Mesendoderm (in vitro differentiated cells): Measurements from ENCODE around the gene TTPAL.

ENCODE experiments used
- DNase-seq: peaks from one replicate; pipeline ENCODE4 v3.0.0; 2013
- H2AK5ac ChIP-seq: 2 replicates; pipeline ENCODE4 v1.6.1; 2013; ENCODE audit warnings: low read length, inconsistent platforms
- H2BK120ac ChIP-seq: 2 replicates; pipeline ENCODE4 v1.6.1; 2013; ENCODE audit warnings: low read depth, mild to moderate bottlenecking, low read length, moderate library complexity, mixed read lengths
- H2BK15ac ChIP-seq: replicated peaks from 2 replicates; pipeline ENCODE4 v1.6.1; 2013; ENCODE audit warnings: low read depth, mild to moderate bottlenecking, moderate library complexity
- H2BK5ac ChIP-seq: 2 replicates; pipeline ENCODE4 v1.6.1; 2013; ENCODE audit warnings: low read length, inconsistent platforms
- H3K18ac ChIP-seq: 2 replicates; pipeline ENCODE4 v1.6.1; 2013; ENCODE audit warnings: mild to moderate bottlenecking, low read length, mixed read lengths
- H3K23ac ChIP-seq: one replicate; pipeline ENCODE4 v1.6.1; 2013; ENCODE audit warnings: low read length
- H3K27ac ChIP-seq: 2 replicates; pipeline ENCODE4 v1.5.1; 2013; ENCODE audit warnings: low read depth, mild to moderate bottlenecking, inconsistent platforms, low read length, moderate library complexity
- H3K27me3 ChIP-seq: 2 replicates; pipeline ENCODE4 v1.6.1; 2013; ENCODE audit warnings: low read length, control low read depth, mild to moderate bottlenecking, inconsistent platforms; ENCODE audit not compliant: insufficient read depth, poor library complexity
- H3K36me3 ChIP-seq: 2 replicates; pipeline ENCODE4 v1.6.1; 2013; ENCODE audit warnings: low read length, inconsistent platforms; ENCODE audit not compliant: control insufficient read depth, insufficient read depth
- H3K4ac ChIP-seq: one replicate; pipeline ENCODE4 v1.6.1; 2013; ENCODE audit warnings: low read depth, mild to moderate bottlenecking, low read length, moderate library complexity
- H3K4me1 ChIP-seq: 2 replicates; pipeline ENCODE4 v1.6.1; 2013; ENCODE audit warnings: low read depth, low read length, inconsistent platforms; ENCODE audit not compliant: control insufficient read depth
- H3K4me2 ChIP-seq: 2 replicates; pipeline ENCODE4 v1.6.1; 2013; ENCODE audit warnings: low read length
- H3K4me3 ChIP-seq: 2 replicates; pipeline ENCODE4 v1.5.1; 2013; ENCODE audit warnings: mild to moderate bottlenecking, low read length
- H3K56ac ChIP-seq: one replicate; pipeline ENCODE4 v1.6.1; 2013; ENCODE audit warnings: low read length
- H3K79me1 ChIP-seq: 2 replicates; pipeline ENCODE4 v1.6.1; 2013; ENCODE audit warnings: low read length, inconsistent platforms
- H3K79me2 ChIP-seq: 2 replicates; pipeline ENCODE4 v1.6.1; 2013; ENCODE audit warnings: mild to moderate bottlenecking, low read length; ENCODE audit not compliant: control insufficient read depth, insufficient read depth
- H3K9ac ChIP-seq: 2 replicates; pipeline ENCODE4 v1.6.1; 2013; ENCODE audit warnings: low read length, inconsistent platforms
- H4K5ac ChIP-seq: one replicate; pipeline ENCODE4 v1.6.1; 2013; ENCODE audit warnings: low read length
- H4K8ac ChIP-seq: one replicate; pipeline ENCODE4 v1.6.1; 2013; ENCODE audit warnings: low read depth, mild to moderate bottlenecking, control low read depth, low read length, moderate library complexity
- WGBS: extraction: QIAGEN DNeasy Blood & Tissue Kit; methylation state at CpG from one replicate; pipeline ENCODE4 v1.1.7; 2013; ENCODE audit warnings: low lambda C conversion rate, missing lambda C conversion rate; ENCODE audit not compliant: insufficient coverage; ENCODE audit errors: extremely low coverage; 5-methylcytosine and 5-hydroxymethylcytosine counted together

Gene TTPAL

DNA sequence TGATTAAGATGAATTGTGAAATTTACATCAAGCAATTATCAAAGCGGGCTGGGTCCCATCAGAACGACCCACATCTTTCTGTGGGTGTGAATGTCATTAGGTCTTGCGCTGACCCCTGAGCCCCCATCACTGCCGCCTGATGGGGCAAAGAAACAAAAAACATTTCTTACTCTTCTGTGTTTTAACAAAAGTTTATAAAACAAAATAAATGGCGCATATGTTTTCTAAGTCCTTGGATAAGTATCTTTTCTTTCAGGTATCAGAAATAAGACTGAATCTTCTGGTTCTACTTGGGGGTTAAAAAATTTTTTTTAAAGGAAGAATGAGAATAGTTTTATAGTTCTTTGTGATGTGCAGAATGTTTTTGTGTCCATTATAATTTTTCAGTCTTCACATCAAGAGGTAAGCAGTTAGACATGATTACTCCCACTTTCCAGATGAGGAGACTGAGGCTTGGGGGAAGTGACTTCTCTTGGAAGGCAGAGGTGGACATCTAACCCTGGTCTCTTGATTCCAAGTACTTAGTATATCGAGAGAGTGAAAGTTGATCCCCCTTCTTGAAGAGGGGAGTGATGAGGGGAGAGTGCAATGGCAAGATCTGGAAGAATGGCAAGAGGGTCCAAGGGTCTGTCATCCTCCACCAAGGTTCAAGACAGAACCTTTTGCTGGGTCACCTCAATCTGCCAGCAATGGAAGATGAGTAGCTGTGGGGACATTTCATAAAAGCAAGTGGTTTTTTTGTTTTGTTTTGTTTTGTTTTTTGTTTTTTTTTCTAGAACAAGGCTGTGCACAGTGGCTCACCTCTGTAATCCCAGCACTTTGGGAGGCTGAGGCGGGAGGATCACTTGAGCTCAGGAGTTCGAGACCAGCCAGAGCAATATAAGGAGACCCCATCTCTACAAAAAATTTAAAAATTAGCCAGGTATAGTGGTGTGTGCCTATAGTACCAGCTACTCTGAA is 42.8 kb upstream of the TTPAL start:
- WGBS = no CpG with 5 or more reads among the region's 8 CpGs
- H3K4me3 ChIP-seq = no peak overlapping the region
- H3K79me1 ChIP-seq = no peaks in the 10 kb centered on the region
- no peak overlapping the region for H2BK15ac ChIP-seq
- no peaks in the 10 kb centered on the region for H3K79me2 ChIP-seq
- no peak overlapping the region for H2BK5ac ChIP-seq
- no peak overlapping the region for H3K9ac ChIP-seq
- no peak overlapping the region for H3K4me2 ChIP-seq
- no peak overlapping the region for H3K18ac ChIP-seq
- H4K5ac ChIP-seq = no peak overlapping the region
- no peaks in the 10 kb centered on the region for H3K27me3 ChIP-seq
- no peak overlapping the region for H2AK5ac ChIP-seq
- H4K8ac ChIP-seq = no peak overlapping the region
- no peak overlapping the region for H3K56ac ChIP-seq
- H3K27ac ChIP-seq = no peak overlapping the region
- H3K36me3 ChIP-seq = no peaks in the 10 kb centered on the region
- no peaks in the 10 kb centered on the region for H3K4me1 ChIP-seq
- no peak for DNase-seq
- H3K4ac ChIP-seq = no peak overlapping the region
- no peak overlapping the region for H3K23ac ChIP-seq
- no peak overlapping the region for H2BK120ac ChIP-seq

DNA sequence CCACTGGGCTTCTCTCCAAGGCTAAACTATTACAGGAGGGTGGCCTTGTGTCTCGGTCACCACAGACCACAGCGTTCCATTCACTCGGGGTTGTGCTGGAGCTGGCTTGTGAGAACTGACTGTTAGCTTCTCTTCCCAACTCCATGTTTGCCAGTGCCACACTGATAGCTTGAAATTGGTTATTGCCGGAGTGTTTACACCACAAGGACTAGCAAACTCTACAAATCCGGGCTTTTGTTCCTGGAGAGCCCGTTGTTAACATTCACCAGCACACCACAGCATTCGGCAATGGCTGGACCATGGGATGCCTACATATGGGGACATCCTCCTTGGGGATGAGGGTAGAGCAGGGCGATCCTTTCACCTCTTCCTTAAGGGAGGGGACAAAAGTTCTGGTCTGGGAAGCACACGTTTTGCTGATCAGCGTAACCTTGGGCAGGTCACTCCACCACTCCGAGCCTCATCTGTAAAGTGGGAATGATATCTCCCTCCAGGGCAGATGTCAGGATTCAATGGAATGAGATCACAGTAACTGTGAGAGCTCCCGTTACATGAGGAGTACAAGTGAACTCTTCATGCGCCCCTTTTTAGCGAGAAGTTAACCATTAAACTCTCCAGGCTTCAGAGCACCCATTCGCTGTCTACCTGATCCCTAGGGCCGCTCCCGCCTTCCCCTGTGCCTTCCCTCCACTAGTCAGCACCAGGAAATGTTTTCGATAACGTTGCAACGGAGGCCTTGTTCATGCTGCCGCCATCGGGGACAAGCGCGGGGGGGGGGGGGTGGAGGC is 41.7 kb upstream of the TTPAL start:
- no peak overlapping the region for H2BK5ac ChIP-seq
- no peak overlapping the region for H2AK5ac ChIP-seq
- H3K4me2 ChIP-seq = no peak overlapping the region
- no peak overlapping the region for H3K4me3 ChIP-seq
- H3K4ac ChIP-seq = no peak overlapping the region
- no peak overlapping the region for H3K23ac ChIP-seq
- no peak overlapping the region for H4K8ac ChIP-seq
- no peak for DNase-seq
- H3K36me3 ChIP-seq = no peaks in the 10 kb centered on the region
- no peak overlapping the region for H2BK15ac ChIP-seq
- H4K5ac ChIP-seq = no peak overlapping the region
- H3K18ac ChIP-seq = no peak overlapping the region
- no peaks in the 10 kb centered on the region for H3K4me1 ChIP-seq
- no CpG with 5 or more reads among the region's 24 CpGs for WGBS
- no peak overlapping the region for H3K27ac ChIP-seq
- H3K56ac ChIP-seq = no peak overlapping the region
- H3K9ac ChIP-seq = no peak overlapping the region
- H2BK120ac ChIP-seq = no peak overlapping the region
- no peaks in the 10 kb centered on the region for H3K79me2 ChIP-seq
- H3K27me3 ChIP-seq = no peaks in the 10 kb centered on the region
- no peaks in the 10 kb centered on the region for H3K79me1 ChIP-seq

DNA sequence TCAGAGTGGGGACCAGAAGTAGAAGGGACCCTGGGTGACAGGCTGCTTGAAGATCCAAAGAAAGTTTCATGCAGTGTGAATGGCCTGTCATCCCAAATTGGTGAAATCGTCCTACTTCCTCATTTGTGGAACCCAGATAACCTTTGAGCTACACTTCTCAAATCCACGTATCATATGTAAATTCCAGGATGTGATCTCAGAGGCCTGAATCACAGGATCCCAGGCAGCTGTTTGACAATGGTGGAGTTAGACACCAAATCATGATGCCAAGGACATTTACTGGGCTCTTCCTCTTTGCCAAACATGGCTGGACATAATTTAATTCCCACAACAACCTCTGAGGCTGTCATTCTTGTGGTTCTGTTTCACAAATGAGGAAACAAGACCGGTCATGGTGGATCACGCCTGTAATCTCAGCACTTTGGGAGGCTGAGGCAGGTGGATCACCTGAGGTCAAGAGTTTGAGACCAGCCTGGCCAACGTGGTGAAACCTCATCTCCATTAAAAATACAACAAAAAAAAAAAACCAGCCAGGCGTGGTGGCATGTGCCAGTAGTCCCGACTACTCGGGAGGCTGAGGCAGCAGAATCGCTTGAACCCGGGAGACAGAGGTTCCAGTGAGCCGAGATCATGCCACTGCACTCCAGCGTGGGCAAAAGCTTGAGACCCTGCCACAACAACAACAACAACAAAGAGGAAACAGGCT is 39.9 kb upstream of the TTPAL start:
- no peak overlapping the region for H2AK5ac ChIP-seq
- no peak overlapping the region for H3K4me3 ChIP-seq
- H2BK5ac ChIP-seq = no peak overlapping the region
- no peak overlapping the region for H3K9ac ChIP-seq
- no peak overlapping the region for H2BK15ac ChIP-seq
- H3K36me3 ChIP-seq = no peaks in the 10 kb centered on the region
- H3K23ac ChIP-seq = no peak overlapping the region
- H3K4me1 ChIP-seq = no peaks in the 10 kb centered on the region
- H3K18ac ChIP-seq = no peak overlapping the region
- H3K56ac ChIP-seq = no peak overlapping the region
- no peak overlapping the region for H3K27ac ChIP-seq
- no peak overlapping the region for H3K4me2 ChIP-seq
- no peak overlapping the region for H3K4ac ChIP-seq
- no peaks in the 10 kb centered on the region for H3K79me1 ChIP-seq
- H3K27me3 ChIP-seq = no peaks in the 10 kb centered on the region
- H3K79me2 ChIP-seq = no peaks in the 10 kb centered on the region
- H2BK120ac ChIP-seq = no peak overlapping the region
- no peak for DNase-seq
- no peak overlapping the region for H4K8ac ChIP-seq
- no peak overlapping the region for H4K5ac ChIP-seq
- WGBS = no CpG with 5 or more reads among the region's 12 CpGs

DNA sequence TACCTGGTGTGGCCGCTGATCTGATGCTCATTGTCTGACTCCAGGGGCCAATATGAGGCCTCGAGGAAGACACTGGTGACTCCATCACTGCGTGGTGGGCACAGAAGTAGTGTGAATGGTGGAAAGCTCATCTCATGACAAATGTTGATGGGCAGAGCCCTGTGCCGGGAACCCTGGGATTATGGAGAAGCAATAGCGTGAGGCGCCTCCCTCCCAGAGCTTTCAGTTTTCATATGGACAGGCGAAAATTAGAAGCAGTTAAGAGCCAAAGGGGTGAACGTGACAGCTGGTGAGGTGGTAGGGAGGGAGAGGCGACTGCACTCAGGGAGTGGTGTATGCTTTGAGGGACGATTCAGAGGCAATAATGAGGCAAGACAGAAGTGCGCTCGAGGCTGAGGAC is 39.3 kb upstream of the TTPAL start:
- no peak overlapping the region for H3K4me2 ChIP-seq
- H3K79me1 ChIP-seq = no peaks in the 10 kb centered on the region
- no peak for DNase-seq
- no peak overlapping the region for H2AK5ac ChIP-seq
- no peak overlapping the region for H2BK120ac ChIP-seq
- no CpG with 5 or more reads among the region's 12 CpGs for whole genome bisulfite sequencing
- no peak overlapping the region for H3K4me3 ChIP-seq
- no peak overlapping the region for H3K23ac ChIP-seq
- no peak overlapping the region for H4K8ac ChIP-seq
- H3K9ac ChIP-seq = no peak overlapping the region
- no peaks in the 10 kb centered on the region for H3K79me2 ChIP-seq
- no peak overlapping the region for H3K27ac ChIP-seq
- no peaks in the 10 kb centered on the region for H3K4me1 ChIP-seq
- no peak overlapping the region for H3K4ac ChIP-seq
- H3K27me3 ChIP-seq = no peaks in the 10 kb centered on the region
- no peaks in the 10 kb centered on the region for H3K36me3 ChIP-seq
- H3K18ac ChIP-seq = no peak overlapping the region
- peak overlapping the region; percentile 34 for H3K56ac ChIP-seq
- no peak overlapping the region for H2BK15ac ChIP-seq
- H2BK5ac ChIP-seq = no peak overlapping the region
- H4K5ac ChIP-seq = no peak overlapping the region

DNA sequence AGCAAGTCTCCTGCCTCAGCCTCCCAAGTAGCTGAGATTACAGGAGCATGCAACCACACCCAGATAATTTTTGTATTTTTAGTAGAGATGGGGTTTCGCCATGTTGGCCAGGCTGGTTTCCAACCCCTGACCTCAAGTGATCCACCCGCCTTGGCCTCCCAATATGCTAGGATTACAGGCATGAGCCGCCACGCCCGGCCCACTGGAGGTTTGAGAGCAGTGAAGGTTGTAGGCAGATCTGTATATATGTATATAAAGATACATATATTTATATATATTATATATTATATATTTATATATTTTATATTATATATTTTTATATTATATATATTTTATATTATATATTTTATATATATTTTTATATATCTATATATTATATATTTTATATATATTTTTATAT is 38.2 kb upstream of the TTPAL start:
- no peak overlapping the region for H2BK120ac ChIP-seq
- H3K27ac ChIP-seq = no peak overlapping the region
- no peak overlapping the region for H4K8ac ChIP-seq
- no peak for DNase-seq
- no peak overlapping the region for H3K4me2 ChIP-seq
- H3K36me3 ChIP-seq = no peaks in the 10 kb centered on the region
- no peak overlapping the region for H3K56ac ChIP-seq
- no peak overlapping the region for H3K9ac ChIP-seq
- H3K4ac ChIP-seq = no peak overlapping the region
- no peak overlapping the region for H3K23ac ChIP-seq
- no peak overlapping the region for H2AK5ac ChIP-seq
- no peak overlapping the region for H3K18ac ChIP-seq
- H3K79me1 ChIP-seq = no peaks in the 10 kb centered on the region
- H2BK5ac ChIP-seq = no peak overlapping the region
- H3K4me1 ChIP-seq = no peaks in the 10 kb centered on the region
- no peaks in the 10 kb centered on the region for H3K79me2 ChIP-seq
- WGBS = no CpG with 5 or more reads among the region's 5 CpGs
- no peak overlapping the region for H4K5ac ChIP-seq
- no peaks in the 10 kb centered on the region for H3K27me3 ChIP-seq
- H3K4me3 ChIP-seq = no peak overlapping the region
- H2BK15ac ChIP-seq = no peak overlapping the region
